Endothelial cell of umbilical vein (primary cell): ENCODE data around the gene CTSW. TPM values are rescaled to one million over a fixed set of nuclear protein-coding genes. Genes with fewer than 3 reads are reported as not detected.

Experiments used
- BruUV-seq: library from RNA; stranded (reverse); fragments of 400-500 nt; replicated peaks from 2 replicates; lab custom pipeline; 2021; lab: Mats Ljungman, UMichigan
- CTCF ChIA-PET: fragments of 300-600, 350-600 bp; sonication (Branson Sonifier 250); formaldehyde crosslinking; loops from one replicate; lab custom pipeline; 2021; ENCODE audit warnings: antibody characterized with exemption, inconsistent platforms; lab: Charles Lee
- POLR2A ChIA-PET: fragments of 300-600, 350-600 bp; sonication (Branson Sonifier 250); formaldehyde crosslinking; loops from one replicate; lab custom pipeline; 2021; ENCODE audit warnings: antibody characterized with exemption, inconsistent platforms; lab: Charles Lee
- DNase-seq: peaks from one replicate; pipeline ENCODE4 v3.0.0-alpha.2; 2011; ENCODE audit warnings: low read depth, low spot score
- FAIRE-seq: peaks from 2 replicates; lab custom pipeline; 2011; peaks lifted over from hg19 to GRCh38; lab: Jason Lieb, UNC
- H2AFZ ChIP-seq: 2 replicates; pipeline ENCODE4 v1.6.0; 2012; ENCODE audit warnings: low read depth, low read length, control low read depth, inconsistent platforms
- H3K27ac ChIP-seq: 2 replicates; pipeline ENCODE4 v1.5.1; 2011; ENCODE audit warnings: low read depth, mild to moderate bottlenecking, control low read depth, low read length, moderate library complexity; ENCODE audit not compliant: insufficient read depth
- H3K27me3 ChIP-seq, 2 experiments: 2 replicates each; pipeline versions ENCODE4 v1.6.0 to v1.6.1; 2011; ENCODE audit warnings: low read length in 2 of 2, mixed read lengths in 1 of 2; ENCODE audit not compliant: control insufficient read depth in 2 of 2, insufficient read depth in 2 of 2
- H3K36me3 ChIP-seq, 2 experiments: 2 replicates in 1 of 2; 3 replicates in 1 of 2; pipeline ENCODE4 v1.5.1; 2011; ENCODE audit warnings: low read length in 2 of 2, mild to moderate bottlenecking in 1 of 2, moderate library complexity in 1 of 2; ENCODE audit not compliant: control insufficient read depth in 2 of 2, insufficient read depth in 2 of 2; ENCODE audit errors: extremely low read depth in 1 of 2
- H3K4me1 ChIP-seq: 3 replicates; pipeline ENCODE4 v1.5.1; 2011; ENCODE audit warnings: mild to moderate bottlenecking, low read length; ENCODE audit not compliant: control insufficient read depth, insufficient read depth; ENCODE audit errors: extremely low read depth
- H3K4me2 ChIP-seq: 2 replicates; pipeline ENCODE4 v1.6.1; 2011; ENCODE audit warnings: low read length, control low read depth, mixed read lengths; ENCODE audit not compliant: insufficient read depth
- H3K4me3 ChIP-seq, 3 experiments: fragments of 200-600 bp in 1 of 3; sonication (generic), shearing (Covaris generic) in 1 of 3; replicated peaks in 1 of 3; 2 replicates each; pipeline ENCODE4 v1.5.1; 2011 to 2016; ENCODE audit warnings: control low read depth in 3 of 3, low read length in 3 of 3, mild to moderate bottlenecking in 2 of 3, inconsistent platforms in 1 of 3, low read depth in 1 of 3, moderate library complexity in 1 of 3; ENCODE audit not compliant: insufficient read depth in 1 of 3
- H3K79me2 ChIP-seq: 2 replicates; pipeline ENCODE4 v1.6.0; 2012; ENCODE audit warnings: low read length, inconsistent platforms; ENCODE audit not compliant: control insufficient read depth, insufficient read depth
- H3K9ac ChIP-seq: replicated peaks from 2 replicates; pipeline ENCODE3; 2011; ENCODE audit warnings: low read length, control low read depth; ENCODE audit not compliant: insufficient read depth; ENCODE audit errors: extremely low read depth
- H3K9me1 ChIP-seq: replicated peaks from 3 replicates; pipeline ENCODE4 v1.6.0; 2011; ENCODE audit warnings: mild to moderate bottlenecking, low read length; ENCODE audit not compliant: control insufficient read depth, insufficient read depth; ENCODE audit errors: extremely low read depth
- H3K9me3 ChIP-seq: replicated peaks from 2 replicates; pipeline ENCODE4 v1.5.1; 2012; ENCODE audit warnings: low read length, inconsistent platforms; ENCODE audit not compliant: control insufficient read depth, insufficient read depth
- H4K20me1 ChIP-seq: replicated peaks from 2 replicates; pipeline ENCODE3; 2011; ENCODE audit warnings: mild to moderate bottlenecking, low read length; ENCODE audit not compliant: control insufficient read depth, insufficient read depth; ENCODE audit errors: extremely low read depth
- EZH2 ChIP-seq: IDR thresholded peaks from 2 replicates; pipeline ENCODE4 v1.6.1; 2012; ENCODE audit warnings: borderline replicate concordance, low read depth, mild to moderate bottlenecking, moderate library complexity, low read length, inconsistent platforms; ENCODE audit not compliant: severe bottlenecking
- FOS ChIP-seq: IDR thresholded peaks from 2 replicates; pipeline ENCODE4 v1.6.1; 2011; ENCODE audit warnings: mild to moderate bottlenecking, low read length, moderate library complexity, borderline replicate concordance; ENCODE audit not compliant: insufficient read depth
- GATA2 ChIP-seq: IDR thresholded peaks from 2 replicates; pipeline ENCODE4 v1.7.0; 2011; ENCODE audit warnings: low read depth, mild to moderate bottlenecking, moderate library complexity, mixed read lengths, low read length; ENCODE audit not compliant: insufficient read length, insufficient read depth
- JUN ChIP-seq: IDR thresholded peaks from 2 replicates; pipeline ENCODE4 v1.6.1; 2011; ENCODE audit warnings: borderline replicate concordance, low read depth; ENCODE audit not compliant: insufficient read length, insufficient read depth
- MAX ChIP-seq: IDR thresholded peaks from 2 replicates; pipeline ENCODE4 v1.6.1; 2011; ENCODE audit not compliant: insufficient read depth, insufficient read length
- MYC ChIP-seq: IDR thresholded peaks from one replicate; pipeline ENCODE4 v1.6.1; 2011; ENCODE audit warnings: mild to moderate bottlenecking, low read depth, low read length
- POLR2A ChIP-seq: IDR thresholded peaks from 2 replicates; pipeline ENCODE4 v1.6.1; 2012; ENCODE audit warnings: low read depth, mild to moderate bottlenecking, control low read depth, low read length
- POLR2AphosphoS5 ChIP-seq: IDR thresholded peaks from 2 replicates; pipeline ENCODE4 v1.6.1; 2012; ENCODE audit warnings: low read depth, mild to moderate bottlenecking, control low read depth, low read length, moderate library complexity; ENCODE audit not compliant: insufficient read depth
- dilution Hi-C: fragments of 300-500 bp; cut with MboI; formaldehyde crosslinking; loops from one replicate; pipeline ENCODE4 v1.15.0; 2019; ENCODE audit warnings: low sequenced_read_pairs; ENCODE audit not compliant: extremely low pct_ligation_motif_present
- intact Hi-C: fragments of 100-400 bp; cut with micrococcal nuclease; formaldehyde crosslinking; loops from one replicate; pipeline ENCODE4 v1.10.0; 2022
- polyA plus RNA-seq, 4 experiments: library from polyadenylated mRNA; depleted of rRNA in 3 of 4; stranded (reverse) in 3 of 4; unstranded in 1 of 4; fragments of >200 nt; gene quantifications; 2 replicates each; pipeline versions ENCODE4 v1.2.1 to v1.2.3, GENCODE V29; 2011 to 2012; ENCODE audit warnings: missing spikeins in 1 of 4
- total RNA-seq: library from RNA; stranded (reverse); gene quantifications from 2 replicates; pipeline ENCODE4 v1.2.3, GENCODE V29; 2021
- TF ChIP-seq, protein P1 (sequence below), 2 donors: IDR thresholded peaks; 1 replicate in 1 of 2; 2 replicates in 1 of 2; pipeline ENCODE4 v1.5.1; 2011; ENCODE audit warnings: low read length in 2 of 2, mild to moderate bottlenecking in 2 of 2, moderate library complexity in 2 of 2, control low read depth in 1 of 2, inconsistent platforms in 1 of 2, low read depth in 1 of 2; ENCODE audit not compliant: insufficient read depth in 1 of 2; ENCODE audit errors: extremely low read depth in 1 of 2

Gene CTSW
- total and polyA plus RNA-seq, 2 donors (not counting 3 experiments of a cell fraction or from before 2014, with no cell fraction given), result not detected

DNA sequence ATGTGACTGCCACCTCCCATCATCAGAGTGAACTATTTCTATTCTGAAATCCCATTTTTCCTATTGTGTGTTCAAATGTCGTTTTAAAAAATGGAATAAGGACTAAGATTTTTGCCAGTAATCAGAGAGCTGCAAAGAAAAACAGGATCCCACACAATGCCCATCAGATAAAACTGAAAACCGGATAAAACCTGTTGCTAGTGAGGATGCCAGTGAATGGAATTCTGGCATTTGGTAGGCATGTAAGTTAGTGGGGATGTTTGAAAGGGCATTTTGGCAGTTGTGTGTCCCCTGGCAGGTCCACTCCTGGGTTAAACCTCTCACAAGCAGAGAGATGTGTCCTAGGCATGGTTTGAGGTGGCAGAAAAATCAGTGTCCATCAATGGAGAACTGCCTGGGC, 45.8 kb downstream of the CTSW start:
- Histone ChIP-seq H3K36me3 (peaks cover 6 to 11% of the 10 kb centered on the region in 2 experiments), H3K27me3 (no peaks in the 10 kb centered on the region), H3K79me2 (peaks cover 5% of the 10 kb centered on the region), H3K9me3 (no peaks in the 10 kb centered on the region), H3K9me1 (no peaks in the 10 kb centered on the region), H4K20me1 (no peaks in the 10 kb centered on the region), H3K4me1 (peaks cover 5% of the 10 kb centered on the region), H3K27ac (no peak overlapping the region), H3K4me2 (no peak overlapping the region), H3K9ac (no peak overlapping the region), H3K4me3 (no peak overlapping the region), H2AFZ (no peak overlapping the region)
- FAIRE-seq (no peak), DNase-seq (no peak)
- dilution Hi-C loops (no loop called here), intact Hi-C loops (no loop called here)
- no TSS peak for BruUV-seq
- ChIA-PET POLR2A (no interaction called here), CTCF (interaction anchor here (1.0 kb wide), 1 partner anchor 41 kb away, joined by 3 read pairs; no protein-coding TSS in a partner anchor)
- TF ChIP-seq MAX, result no peak
- TF ChIP-seq POLR2A, result no peak
- TF ChIP-seq, protein P1, sequence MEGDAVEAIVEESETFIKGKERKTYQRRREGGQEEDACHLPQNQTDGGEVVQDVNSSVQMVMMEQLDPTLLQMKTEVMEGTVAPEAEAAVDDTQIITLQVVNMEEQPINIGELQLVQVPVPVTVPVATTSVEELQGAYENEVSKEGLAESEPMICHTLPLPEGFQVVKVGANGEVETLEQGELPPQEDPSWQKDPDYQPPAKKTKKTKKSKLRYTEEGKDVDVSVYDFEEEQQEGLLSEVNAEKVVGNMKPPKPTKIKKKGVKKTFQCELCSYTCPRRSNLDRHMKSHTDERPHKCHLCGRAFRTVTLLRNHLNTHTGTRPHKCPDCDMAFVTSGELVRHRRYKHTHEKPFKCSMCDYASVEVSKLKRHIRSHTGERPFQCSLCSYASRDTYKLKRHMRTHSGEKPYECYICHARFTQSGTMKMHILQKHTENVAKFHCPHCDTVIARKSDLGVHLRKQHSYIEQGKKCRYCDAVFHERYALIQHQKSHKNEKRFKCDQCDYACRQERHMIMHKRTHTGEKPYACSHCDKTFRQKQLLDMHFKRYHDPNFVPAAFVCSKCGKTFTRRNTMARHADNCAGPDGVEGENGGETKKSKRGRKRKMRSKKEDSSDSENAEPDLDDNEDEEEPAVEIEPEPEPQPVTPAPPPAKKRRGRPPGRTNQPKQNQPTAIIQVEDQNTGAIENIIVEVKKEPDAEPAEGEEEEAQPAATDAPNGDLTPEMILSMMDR (IDR thresholded peaks at IDR 0.05; ENCODE audit: extremely low read depth in 1 of 2, insufficient read depth in 1 of 2, low read depth in 1 of 2, low read length in 2 of 2), result no peak
- TF ChIP-seq EZH2, result no peak
- no peak for TF ChIP-seq JUN
- TF ChIP-seq FOS, result no peak
- no peak for TF ChIP-seq GATA2
- TF ChIP-seq MYC, result no peak
- no peak for TF ChIP-seq POLR2AphosphoS5
